SU-DHL-6 (cell line): ENCODE data around the gene TNFAIP8L2.

Experiments
- H2AFZ ChIP-seq: fragments of 200-600 bp; sonication (generic); 2 replicates; pipeline ENCODE4 v1.6.1; 2014; ENCODE audit warnings: low read depth, mild to moderate bottlenecking, moderate library complexity, mixed read lengths, antibody characterized with exemption, low read length; ENCODE audit not compliant: severe bottlenecking
- H3F3A ChIP-seq: fragments of 200-600 bp; shearing (Covaris generic); 2 replicates; pipeline ENCODE4 v1.6.0; 2016; ENCODE audit warnings: antibody characterized with exemption, mild to moderate bottlenecking; ENCODE audit not compliant: insufficient read depth
- H3K27ac ChIP-seq: fragments of 200-600 bp; sonication (generic); 2 replicates; pipeline ENCODE4 v1.5.1; 2016; ENCODE audit warnings: low read depth, mild to moderate bottlenecking, low read length, moderate library complexity, mixed read lengths
- H3K27me3 ChIP-seq: fragments of 200-600 bp; sonication (generic), shearing (Covaris generic); 2 replicates; pipeline ENCODE4 v1.6.0; 2014; ENCODE audit warnings: mild to moderate bottlenecking, low read length
- H3K36me3 ChIP-seq: fragments of 200-600 bp; sonication (generic); 2 replicates; pipeline ENCODE4 v1.6.1; 2014; ENCODE audit warnings: mild to moderate bottlenecking, low read length, mixed read lengths
- H3K4me2 ChIP-seq: fragments of 300-600, 200-600 bp; shearing (Covaris generic), sonication (generic); 2 replicates; pipeline ENCODE4 v1.6.0; 2014; ENCODE audit warnings: low read length, low read depth, mild to moderate bottlenecking; ENCODE audit not compliant: poor library complexity, severe bottlenecking
- H3K4me3 ChIP-seq: fragments of 200-600 bp; sonication (generic); 2 replicates; pipeline ENCODE4 v1.5.1; 2014; ENCODE audit warnings: antibody characterized with exemption, low read length, mild to moderate bottlenecking, mixed read lengths; ENCODE audit not compliant: insufficient read depth, poor library complexity, severe bottlenecking
- H3K79me2 ChIP-seq: fragments of 200-600 bp; sonication (generic); 2 replicates; pipeline ENCODE4 v1.6.1; 2014; ENCODE audit warnings: mild to moderate bottlenecking, low read length, moderate library complexity; ENCODE audit not compliant: insufficient read depth
- H3K9ac ChIP-seq: fragments of 200-600 bp; sonication (generic); 2 replicates; pipeline ENCODE4 v1.7.0; 2014; ENCODE audit warnings: mild to moderate bottlenecking, low read length
- H3K9me2 ChIP-seq: fragments of 200-600 bp; sonication (generic); replicated peaks from 2 replicates; pipeline ENCODE4 v1.6.1; 2014; ENCODE audit warnings: low read length; ENCODE audit not compliant: insufficient read depth
- H3K9me3 ChIP-seq: fragments of 200-600 bp; sonication (generic); 2 replicates; pipeline ENCODE4 v1.6.1; 2014; ENCODE audit warnings: low read length, mixed read lengths; ENCODE audit not compliant: insufficient read depth
- H4K20me1 ChIP-seq: fragments of 200-600 bp; sonication (generic); 2 replicates; pipeline ENCODE4 v1.6.1; 2014; ENCODE audit warnings: low read depth, mild to moderate bottlenecking, antibody characterized with exemption, low read length, moderate library complexity, mixed read lengths
- CTCF ChIP-seq: fragments of 200-600 bp; sonication (generic); IDR thresholded peaks from one replicate; pipeline ENCODE4 v1.5.1; 2017; ENCODE audit warnings: antibody characterized with exemption, mild to moderate bottlenecking, low read length, moderate library complexity; ENCODE audit not compliant: insufficient read depth, poor library complexity, severe bottlenecking
- EZH2phosphoT487 ChIP-seq: fragments of 200-600 bp; sonication (generic), shearing (Covaris generic); conservative IDR thresholded peaks from 2 replicates; pipeline ENCODE4 v1.6.1; 2018; ENCODE audit warnings: mild to moderate bottlenecking, antibody characterized with exemption, low read length, moderate library complexity, mixed read lengths

The TNFAIP8L2 gene

DNA sequence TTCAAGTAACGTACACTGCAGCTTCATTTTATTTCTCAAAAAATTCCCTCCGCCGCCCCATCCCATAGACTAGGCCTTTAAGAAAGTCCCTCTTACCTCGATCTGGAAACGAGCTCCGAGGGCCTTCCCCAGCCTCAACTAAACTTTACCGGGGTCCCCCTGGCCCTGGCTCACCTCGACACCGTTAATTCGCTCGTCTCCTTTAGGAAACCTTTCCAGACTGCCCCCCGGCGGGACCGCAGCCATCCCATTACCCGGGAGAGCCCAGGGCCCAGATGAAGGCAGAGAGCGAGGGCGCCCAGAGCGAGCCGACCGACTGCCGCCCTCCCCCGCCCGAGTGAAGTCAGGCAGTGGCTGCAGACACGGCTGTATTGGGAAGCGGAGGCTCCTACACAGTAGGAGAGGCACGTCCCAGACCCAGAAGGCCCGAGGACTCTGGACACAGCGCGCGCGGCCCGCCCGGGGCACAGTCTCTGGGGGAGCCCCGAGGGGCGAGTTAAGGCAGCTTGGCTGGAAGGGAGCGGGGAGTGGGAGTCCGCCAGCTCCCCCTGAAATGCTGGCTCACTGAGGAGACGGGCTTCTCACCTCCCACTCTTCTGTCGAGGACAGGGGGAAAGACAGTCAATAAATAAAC, 24.6 kb upstream of the TNFAIP8L2 start:
- no peak overlapping the region for H2AFZ ChIP-seq

GRCh38 chr1:151132335-151133017, 24.0 kb upstream of the TNFAIP8L2 start:
- Histone ChIP-seq H3K9me2 (no peaks in the 10 kb centered on the region), H3K36me3 (no peaks in the 10 kb centered on the region), H3K4me2 (no peak overlapping the region), H4K20me1 (no peaks in the 10 kb centered on the region), H3K9me3 (no peaks in the 10 kb centered on the region), H2AFZ (no peak overlapping the region), H3F3A (no peaks in the 10 kb centered on the region), H3K9ac (no peak overlapping the region), H3K27me3 (no peaks in the 10 kb centered on the region), H3K4me3 (no peak overlapping the region), H3K27ac (no peak overlapping the region), H3K79me2 (no peaks in the 10 kb centered on the region)
- TF ChIP-seq CTCF = no peak
- no peak for TF ChIP-seq EZH2phosphoT487

More for the DNA sequence above, 24.6 kb upstream of the TNFAIP8L2 start:
- Histone ChIP-seq H3K9me3 (no peaks in the 10 kb centered on the region), H3K79me2 (no peaks in the 10 kb centered on the region), H4K20me1 (no peaks in the 10 kb centered on the region; the same call in 1 of the 2 replicates), H3K36me3 (no peaks in the 10 kb centered on the region), H3K9ac (no peak overlapping the region), H3K27me3 (no peaks in the 10 kb centered on the region), H3K27ac (no peak overlapping the region), H3K9me2 (no peaks in the 10 kb centered on the region), H3K4me2 (no peak overlapping the region), H3K4me3 (no peak overlapping the region), H3F3A (no peaks in the 10 kb centered on the region)
- no peak for TF ChIP-seq CTCF
- TF ChIP-seq EZH2phosphoT487 = no peak

- Histone ChIP-seq H3K79me2 (no peaks in the 10 kb centered on the region), H3K9ac (no peak overlapping the region), H3K36me3 (no peaks in the 10 kb centered on the region), H3K4me3 (no peak overlapping the region), H3K27ac (no peak overlapping the region), H4K20me1 (no peaks in the 10 kb centered on the region), H3K4me2 (no peak overlapping the region), H2AFZ (no peak overlapping the region), H3K9me2 (no peaks in the 10 kb centered on the region), H3F3A (no peaks in the 10 kb centered on the region), H3K9me3 (no peaks in the 10 kb centered on the region), H3K27me3 (no peaks in the 10 kb centered on the region)
- TF ChIP-seq EZH2phosphoT487 = no peak
- TF ChIP-seq CTCF = no peak
Measured at GRCh38 chr1:151133018-151133806, 23.2 kb upstream of the TNFAIP8L2 start.
